Measurements from ENCODE around the gene SPON2.

Gene SPON2

GRCh38 chr4:1172228-1172851, at the start of gene SPON2:
SPON2 (minus strand) TSS chr4:1172583.
- DNase-seq, result peak; percentile 56

GRCh38 chr4:1221155-1221870, 48.9 kb upstream of the SPON2 start:
- DNase-seq, result no peak

GRCh38 chr4:1220566-1220965, 48.2 kb upstream of the SPON2 start:
- no peak for DNase-seq

- DNase-seq, result no peak
These were observed 47.2 kb upstream of the SPON2 start for GRCh38 chr4:1219566-1219950.

DNA sequence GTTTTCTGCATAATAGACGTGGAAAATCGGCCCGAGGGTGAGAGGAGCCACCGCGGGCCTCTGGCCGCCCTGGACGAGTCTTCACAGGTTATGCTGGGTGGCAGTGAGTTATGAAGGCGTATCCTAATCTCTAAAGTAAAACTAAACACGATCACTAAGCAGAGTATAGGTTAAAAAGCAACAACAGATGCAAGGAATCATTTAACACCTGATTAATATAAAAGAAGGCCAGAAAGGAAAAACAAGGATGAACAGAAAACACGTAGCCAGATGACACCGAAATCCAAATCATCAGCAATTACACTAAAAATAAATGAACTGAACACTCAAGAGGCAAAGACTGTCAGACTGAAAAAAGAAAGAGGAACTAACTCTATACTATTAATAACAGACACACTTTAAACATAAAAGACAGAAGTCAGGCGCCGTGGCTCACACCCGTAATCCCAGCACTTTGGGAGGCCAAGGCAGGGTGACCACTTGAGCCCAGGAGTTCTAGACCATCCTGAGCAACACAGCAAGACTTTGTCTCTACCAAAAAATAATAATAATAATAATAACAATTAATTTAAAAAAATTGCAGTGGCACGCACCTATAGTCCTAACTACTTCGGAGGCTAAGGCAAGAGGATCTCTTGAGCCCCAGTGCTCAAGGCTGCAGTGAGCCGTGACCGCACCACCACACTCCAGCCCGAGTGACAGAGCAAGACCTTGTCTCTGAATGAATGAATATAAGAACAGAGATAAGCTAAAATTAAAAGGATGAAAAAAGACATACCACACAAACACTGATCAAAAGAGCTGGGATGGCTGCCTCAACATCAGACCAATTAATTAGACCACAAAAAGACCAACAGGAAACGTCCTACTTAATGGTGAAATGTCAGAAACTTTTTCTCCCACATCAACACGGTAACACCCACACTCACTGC, 46.5 kb upstream of the SPON2 start:
- no peak for DNase-seq

GRCh38 chr4:1217366-1217765, 45.0 kb upstream of the SPON2 start:
- no peak for DNase-seq

DNA sequence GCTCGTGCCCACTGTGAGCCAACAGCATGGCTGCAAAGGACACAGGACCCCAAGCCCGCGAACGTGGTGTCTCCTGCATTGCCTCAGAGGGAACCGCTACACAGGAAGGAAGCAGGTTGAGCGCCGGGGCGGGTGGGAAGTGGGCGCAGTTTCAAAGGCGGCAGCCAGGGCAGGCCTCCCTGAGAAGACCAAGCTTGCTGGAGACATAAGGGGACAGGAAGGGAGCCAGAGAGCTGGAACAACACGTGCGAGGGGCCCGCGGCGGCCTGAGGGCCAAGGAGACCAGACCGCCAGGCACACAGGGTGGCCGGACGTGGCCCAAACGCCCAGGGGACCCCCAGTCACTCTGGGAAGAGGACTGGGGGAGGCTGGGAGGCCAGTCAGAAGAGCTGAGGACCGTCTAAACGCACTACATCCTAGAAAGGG, 44.5 kb upstream of the SPON2 start:
- peak; percentile 85 for DNase-seq

GRCh38 chr4:1216076-1216614, 43.8 kb upstream of the SPON2 start:
- no peak for DNase-seq

DNA sequence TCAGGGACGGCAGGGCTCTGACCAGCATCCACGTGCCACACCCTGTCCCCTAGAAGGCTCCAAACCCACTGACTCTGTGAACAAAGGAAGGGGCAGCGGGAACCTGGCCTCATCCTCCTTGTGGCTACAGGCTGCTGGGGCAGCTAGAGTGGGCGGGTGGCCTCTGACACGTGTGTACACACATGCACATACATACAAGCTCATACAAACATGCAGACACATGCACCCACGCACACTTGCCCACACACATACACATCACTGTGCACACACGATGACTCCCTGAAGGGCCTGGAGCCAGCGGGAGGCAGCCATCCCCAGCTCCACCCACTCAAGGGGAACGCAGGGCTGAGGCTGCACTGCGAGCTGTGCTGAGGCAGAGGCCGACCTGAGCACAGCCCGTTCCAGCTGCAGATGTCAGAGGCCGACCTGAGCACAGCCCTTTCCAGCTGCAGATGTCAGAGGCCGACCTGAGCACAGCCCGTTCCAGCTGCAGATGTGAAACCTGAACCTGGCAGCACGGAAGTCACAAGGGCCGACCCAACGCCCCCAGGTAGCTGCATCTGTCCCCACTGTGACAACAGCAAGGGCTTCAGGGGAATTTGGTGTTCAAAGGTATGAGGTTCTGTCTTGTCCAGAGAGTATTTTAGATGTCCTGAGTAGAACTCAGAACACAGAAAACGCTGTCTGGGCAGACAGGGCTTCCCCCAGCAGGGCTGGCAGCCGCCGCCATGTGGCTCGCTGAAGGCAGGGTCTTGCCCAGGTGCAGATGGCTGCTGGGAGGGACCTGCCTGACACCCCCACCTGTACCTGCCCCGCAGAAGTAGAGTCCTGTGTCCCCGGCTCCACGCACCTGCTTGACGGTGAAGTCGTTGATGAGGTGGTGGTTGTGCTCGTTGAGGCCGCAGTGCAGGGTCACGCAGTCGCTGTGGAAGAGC, 43.0 kb upstream of the SPON2 start:
- no peak for DNase-seq

GRCh38 chr4:1214101-1215095, 42.0 kb upstream of the SPON2 start:
- DNase-seq, result no peak

DNA sequence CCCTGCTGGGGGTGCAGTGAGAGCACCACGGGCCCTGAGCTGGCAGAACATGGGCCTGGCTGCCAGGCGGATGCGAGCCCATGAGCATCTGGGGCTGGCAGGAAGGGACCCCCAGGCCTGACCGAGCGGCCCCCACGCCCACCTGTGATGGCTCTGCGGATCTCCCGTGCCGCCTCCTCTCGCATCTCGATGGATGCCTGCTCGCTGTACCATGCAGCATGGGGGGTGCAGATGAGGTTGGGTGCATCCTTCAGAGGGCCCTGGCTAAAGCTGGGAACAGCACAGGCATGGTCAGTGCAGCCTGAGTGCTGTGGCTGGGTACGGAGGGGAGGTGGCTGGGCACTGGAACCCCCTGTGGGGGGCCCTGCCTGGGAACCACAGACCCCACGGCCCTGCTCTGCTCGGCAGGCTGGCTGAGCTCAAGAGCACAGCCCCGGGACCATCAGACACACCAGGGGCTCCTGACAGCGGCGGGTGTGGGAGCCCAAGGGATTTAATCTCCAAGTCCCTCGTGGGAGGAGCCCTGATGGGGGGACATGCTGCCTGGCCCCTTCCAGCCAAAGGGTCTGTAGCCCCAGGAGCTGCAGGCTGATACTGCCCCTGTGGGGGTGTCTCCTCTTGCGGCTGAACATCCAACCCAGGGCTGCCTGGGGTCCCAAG, 41.1 kb upstream of the SPON2 start:
- no peak for DNase-seq

DNA sequence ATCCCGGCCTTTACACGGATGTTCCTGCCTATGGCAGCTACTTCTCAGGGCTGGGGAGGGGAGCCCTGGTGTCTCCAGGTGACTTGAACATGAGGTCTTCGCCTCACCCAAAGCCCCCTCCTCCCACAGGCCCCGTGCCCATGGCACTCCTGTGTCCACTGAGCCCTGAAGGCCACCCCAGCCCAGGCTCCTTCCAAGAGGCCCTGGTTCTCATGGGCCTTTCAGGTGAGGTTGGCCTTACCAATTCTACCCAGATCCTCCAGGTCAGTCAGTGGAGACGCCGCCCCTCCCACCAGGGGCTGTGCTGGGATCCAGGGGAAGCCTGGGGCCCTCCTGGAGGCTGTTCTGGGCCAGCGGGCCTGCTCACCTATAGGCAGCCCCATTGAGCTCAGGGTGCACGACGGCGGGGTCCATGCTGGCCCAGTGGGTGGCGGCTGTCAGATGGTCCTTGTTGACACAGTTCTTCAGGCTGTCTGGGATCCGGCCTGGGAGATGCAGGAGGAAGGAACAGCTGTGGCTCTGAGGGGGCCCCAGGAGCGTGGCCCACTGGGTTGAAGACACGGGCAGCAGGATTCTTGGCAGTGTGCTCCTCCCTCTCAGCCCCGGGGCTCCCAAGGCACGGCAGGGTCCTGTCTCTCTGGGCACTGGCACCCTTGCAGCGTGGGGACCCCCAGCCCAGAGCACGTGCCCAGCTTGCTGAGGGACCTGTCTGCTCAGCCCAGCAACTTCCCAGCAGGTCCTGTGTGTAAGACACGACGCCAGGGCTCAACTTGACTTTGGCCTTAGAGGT, 40.4 kb upstream of the SPON2 start:
- no peak for DNase-seq

DNA sequence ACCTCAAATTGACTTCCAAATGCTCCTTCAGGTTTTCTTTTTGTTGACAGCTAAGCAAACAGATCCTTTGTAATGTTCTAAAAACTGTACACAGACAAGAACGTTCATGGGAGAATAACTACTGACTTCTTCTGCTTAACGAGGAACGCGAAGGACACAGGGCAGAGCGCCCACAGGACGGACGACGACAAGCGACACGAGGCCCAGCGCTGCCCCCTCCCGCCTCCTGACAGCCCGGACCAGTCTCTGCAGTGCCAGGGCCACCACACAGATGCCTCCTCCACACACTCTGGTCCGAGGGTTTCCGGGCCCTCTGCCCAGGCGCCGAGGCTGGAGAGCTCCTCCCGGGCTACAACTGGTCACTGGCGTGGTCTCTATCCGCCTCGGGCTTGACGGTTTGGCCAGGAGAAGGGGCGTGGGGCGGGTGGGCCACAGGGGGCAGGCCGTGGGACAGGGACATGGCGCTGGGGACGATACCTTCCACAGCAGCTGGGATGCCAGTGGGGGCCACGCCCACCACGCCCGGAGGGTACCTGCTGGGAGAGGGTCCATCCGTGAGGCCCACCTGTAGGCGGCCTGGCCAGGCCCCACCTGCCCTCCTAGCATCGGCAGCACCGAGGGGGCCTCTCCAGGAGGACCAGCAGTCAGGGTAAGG, 39.6 kb upstream of the SPON2 start:
- DNase-seq, result no peak

DNA sequence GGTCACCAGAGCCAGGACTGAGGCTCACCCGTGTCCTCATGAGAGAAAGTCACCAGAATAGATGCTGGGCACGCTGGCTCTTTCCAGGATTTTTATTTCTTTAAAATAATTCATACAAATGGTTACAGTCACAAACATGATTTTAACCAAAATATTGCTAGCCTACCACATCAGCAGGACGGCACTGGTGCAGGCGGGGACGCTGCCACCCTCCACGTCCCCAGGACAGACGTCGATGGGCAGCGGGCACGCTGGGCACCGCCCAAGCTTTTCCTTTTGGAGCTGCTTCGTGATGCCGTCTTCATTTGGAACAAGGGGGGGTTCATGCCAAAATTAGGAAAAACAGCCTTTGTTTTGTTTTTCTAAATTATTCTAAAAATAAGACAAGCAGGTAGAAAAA, 39.0 kb upstream of the SPON2 start:
- DNase-seq, result no peak

DNA sequence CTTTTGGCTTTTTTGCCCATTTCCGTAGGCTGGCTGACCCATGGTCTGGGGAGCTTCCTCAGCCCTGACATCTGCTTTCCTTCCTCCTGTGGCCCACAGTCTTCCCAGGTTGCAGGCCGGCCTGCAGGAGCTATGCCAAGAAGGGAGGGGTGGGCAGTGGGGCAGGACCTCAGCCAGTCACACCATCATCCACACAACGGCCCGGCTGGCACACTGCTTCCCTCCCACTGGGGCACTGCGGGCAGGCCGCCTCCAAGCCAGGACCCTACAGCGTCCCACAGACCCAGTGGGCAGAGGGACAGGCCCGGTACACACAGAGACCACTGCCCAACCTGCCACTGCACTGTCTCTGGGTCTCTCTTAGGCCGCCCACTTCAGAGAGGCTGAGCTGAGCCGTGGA, 38.6 kb upstream of the SPON2 start:
- no peak for DNase-seq

DNA sequence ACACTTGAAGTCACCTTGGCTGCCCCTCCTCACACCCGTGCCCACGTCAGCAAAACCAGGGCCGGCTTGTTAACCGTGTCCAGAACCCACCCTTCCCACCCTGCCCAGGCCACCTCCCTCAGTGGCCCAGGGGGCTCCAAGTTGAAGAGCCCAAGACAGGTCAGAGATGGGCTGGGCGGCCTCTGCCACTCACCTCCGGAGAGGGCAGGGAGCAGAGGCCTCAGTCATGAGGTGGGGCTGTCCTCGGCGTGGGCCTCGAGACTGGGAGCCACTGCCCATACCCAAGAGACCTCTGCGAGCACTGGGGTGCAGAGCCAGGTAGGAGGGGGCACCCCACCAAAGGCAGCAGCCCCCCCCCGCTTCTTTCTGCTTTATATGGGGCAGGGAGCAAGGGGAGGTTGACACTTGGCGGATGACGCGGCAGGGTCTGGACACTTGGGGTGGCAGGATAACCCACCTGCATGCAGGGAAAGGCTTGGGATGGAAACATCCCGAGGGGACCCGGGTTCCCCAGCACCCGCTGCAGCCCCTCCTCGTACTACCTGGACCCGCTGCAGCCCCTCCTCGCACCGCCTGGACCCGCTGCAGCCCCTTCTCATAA, 38.0 kb upstream of the SPON2 start:
- DNase-seq, result no peak

GRCh38 chr4:1209821-1210220, 37.4 kb upstream of the SPON2 start:
- DNase-seq, result no peak

DNA sequence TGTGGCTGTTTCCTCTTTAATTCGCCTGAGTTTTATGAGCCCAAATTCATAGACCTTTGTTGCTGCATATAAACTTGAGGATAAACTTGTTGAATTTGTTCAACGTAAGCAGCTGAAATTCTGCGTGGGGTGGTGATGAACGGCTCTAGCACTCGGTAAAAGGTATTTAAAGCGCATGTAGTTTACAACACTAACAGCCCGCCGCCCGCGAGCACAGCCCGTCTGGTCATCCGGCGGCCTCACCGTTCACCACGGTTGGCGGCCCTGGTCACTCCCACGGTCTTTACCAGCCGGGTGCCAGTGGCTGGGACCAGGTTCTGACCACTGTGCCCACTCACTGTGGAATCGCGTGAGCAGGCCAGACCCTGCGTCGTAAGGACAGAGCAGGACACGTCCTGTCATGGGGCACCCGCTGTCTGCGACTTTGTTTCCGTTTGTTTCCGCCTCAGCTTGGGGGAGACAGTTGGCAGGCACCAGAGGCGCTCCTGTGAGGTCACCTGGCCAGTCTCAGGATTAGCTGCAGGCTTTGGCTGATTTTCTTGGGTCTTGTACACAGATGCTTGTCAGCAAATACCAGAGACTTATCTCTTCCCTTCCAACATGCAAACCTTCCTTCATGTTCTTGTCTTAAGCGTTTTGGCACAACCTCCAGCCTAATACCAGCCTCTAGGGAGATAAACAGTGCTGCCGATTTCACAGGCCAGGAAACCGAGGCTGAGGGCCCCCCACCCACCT, 36.8 kb upstream of the SPON2 start:
- no peak for DNase-seq

Data from activated CD8-positive, alpha-beta memory T cell treated with anti-CD3 and anti-CD28 coated beads, Interleukin-2, amount 50 U/mL, for 48 hours (primary cell).